Endodermal cell (in vitro differentiated cells): ENCODE results near the gene RAC3. TPM values are rescaled to one million over a fixed set of nuclear protein-coding genes. Genes with fewer than 3 reads are reported as not detected.

ENCODE experiments used
- DNase-seq: peaks from one replicate; pipeline ENCODE4 v3.0.0-alpha.2; 2017
- H3K27ac ChIP-seq: 2 replicates; pipeline ENCODE4 v1.5.1; 2013; ENCODE audit warnings: mild to moderate bottlenecking, low read depth, low read length, moderate library complexity
- H3K27me3 ChIP-seq: 2 replicates; pipeline ENCODE4 v1.6.1; 2013; ENCODE audit warnings: mild to moderate bottlenecking, low read length, moderate library complexity; ENCODE audit not compliant: insufficient read depth, control insufficient read depth, poor library complexity, severe bottlenecking
- H3K36me3 ChIP-seq: 2 replicates; pipeline ENCODE4 v1.7.0; 2013; ENCODE audit warnings: mild to moderate bottlenecking, low read length, moderate library complexity; ENCODE audit not compliant: control insufficient read depth, insufficient read depth
- H3K4me1 ChIP-seq: one replicate; pipeline ENCODE4 v1.7.0; 2013; ENCODE audit warnings: low read length; ENCODE audit not compliant: control insufficient read depth, insufficient read depth
- H3K4me3 ChIP-seq: 2 replicates; pipeline ENCODE4 v1.5.1; 2013; ENCODE audit warnings: mild to moderate bottlenecking, low read length, moderate library complexity
- H3K9ac ChIP-seq: 2 replicates; pipeline ENCODE4 v1.6.1; 2013; ENCODE audit warnings: mild to moderate bottlenecking, low read length, moderate library complexity; ENCODE audit not compliant: poor library complexity, severe bottlenecking; ENCODE audit errors: extremely low read depth
- H3K9me3 ChIP-seq: 2 replicates; pipeline ENCODE4 v1.6.1; 2013; ENCODE audit warnings: mild to moderate bottlenecking, low read length, moderate library complexity; ENCODE audit not compliant: control insufficient read depth
- H3K27ac Mint-ChIP-seq: 2 replicates; pipeline ENCODE4 v1.8.0; 2020; ENCODE audit warnings: mixed read lengths
- H3K27me3 Mint-ChIP-seq: 2 replicates; pipeline ENCODE4 v1.8.0; 2021; ENCODE audit warnings: mild to moderate bottlenecking, mixed read lengths; ENCODE audit not compliant: insufficient read depth
- H3K36me3 Mint-ChIP-seq: 2 replicates; pipeline ENCODE4 v1.8.0; 2020; ENCODE audit warnings: low read depth, mixed read lengths
- H3K4me1 Mint-ChIP-seq: 2 replicates; pipeline ENCODE4 v1.8.0; 2020; ENCODE audit warnings: mixed read lengths
- H3K4me3 Mint-ChIP-seq: 2 replicates; pipeline ENCODE4 v1.8.0; 2020; ENCODE audit warnings: mild to moderate bottlenecking, moderate library complexity, mixed read lengths
- H3K9me3 Mint-ChIP-seq: 2 replicates; pipeline ENCODE4 v1.8.0; 2020; ENCODE audit warnings: mild to moderate bottlenecking, mixed read lengths
- WGBS, 2 experiments: methylation state at CpG; one replicate each; pipeline versions ENCODE4 v1.1.5 to v1.1.7; 2013; ENCODE audit warnings: missing lambda C conversion rate in 2 of 2, mixed read lengths in 1 of 2; ENCODE audit not compliant: insufficient coverage in 1 of 2, insufficient read length in 1 of 2; 5-methylcytosine and 5-hydroxymethylcytosine counted together
- total RNA-seq, 2 donors: library from RNA; stranded (reverse); fragmentation: NEBNext Ultra II Directional in 1 of 2; extraction: Animal tissue kit (Norgen Biotek cat#: 25700) in 1 of 2; gene quantifications; 2 replicates in 1 of 2; 3 replicates in 1 of 2; pipeline ENCODE4 v1.2.1, GENCODE V29; 2021
- TF ChIP-seq, protein P1 (sequence below): fragments of 200-600 bp; sonication (generic); conservative IDR thresholded peaks from 2 replicates; pipeline ENCODE4 v1.5.0; 2021; ENCODE audit warnings: antibody characterized with exemption, mild to moderate bottlenecking

The RAC3 gene
- total RNA-seq, 2 donors from 2014 or later: 45.7 to 53.9 TPM

DNA sequence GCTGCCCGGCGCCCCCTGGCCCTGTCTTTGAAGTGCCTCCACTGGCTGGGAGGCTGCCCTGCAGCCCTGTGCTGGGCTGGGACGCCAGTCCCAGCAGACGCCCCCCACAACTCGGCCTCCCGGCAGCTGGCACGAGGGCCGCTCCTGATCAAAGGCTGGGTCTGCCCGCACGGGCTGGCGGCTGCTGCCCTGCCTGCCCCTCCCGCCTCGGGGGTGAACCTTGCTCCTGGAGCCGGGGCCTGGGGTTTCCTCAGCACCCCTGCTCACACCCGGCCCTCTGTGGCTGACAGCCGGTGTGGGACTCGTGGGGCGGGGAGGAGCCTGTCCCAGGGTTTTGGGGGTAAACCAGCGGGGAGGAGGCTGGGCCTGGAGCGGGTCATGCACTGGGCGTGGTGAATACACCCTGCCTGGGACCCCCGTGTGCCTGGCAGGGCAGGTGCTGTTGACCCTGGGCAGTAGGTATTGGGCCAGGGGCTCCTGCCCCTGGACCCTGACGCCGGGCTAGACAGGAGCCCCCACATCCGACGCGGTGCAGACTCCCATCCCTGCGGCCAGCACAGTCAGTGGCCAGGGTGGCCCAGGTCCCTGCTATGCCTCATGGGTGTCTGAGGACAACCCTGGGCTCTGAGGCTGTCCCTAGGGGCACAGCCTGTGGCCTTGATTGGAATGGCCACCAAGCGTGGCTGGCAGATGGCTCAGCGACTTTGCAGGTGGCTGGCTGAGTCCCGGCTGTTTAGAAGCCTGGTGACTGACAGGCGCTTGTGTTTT, 30.5 kb upstream of the RAC3 start:
- Mint-ChIP-seq H3K4me1 (no peaks in the 10 kb centered on the region), H3K4me3 (no peak overlapping the region), H3K36me3 (peaks cover 12% of the 10 kb centered on the region), H3K27ac (no peak overlapping the region), H3K9me3 (no peaks in the 10 kb centered on the region), H3K27me3 (no peaks in the 10 kb centered on the region)
- 94% methylated on average over 19 to 32 of the region's 32 CpGs for WGBS, 2 experiments
- Histone ChIP-seq H3K4me3 (no peak overlapping the region), H3K9me3 (no peaks in the 10 kb centered on the region), H3K4me1 (no peaks in the 10 kb centered on the region), H3K27ac (no peak overlapping the region), H3K36me3 (no peaks in the 10 kb centered on the region), H3K27me3 (no peaks in the 10 kb centered on the region), H3K9ac (no peak overlapping the region)
- DNase-seq: no peak
- TF ChIP-seq, protein P1, sequence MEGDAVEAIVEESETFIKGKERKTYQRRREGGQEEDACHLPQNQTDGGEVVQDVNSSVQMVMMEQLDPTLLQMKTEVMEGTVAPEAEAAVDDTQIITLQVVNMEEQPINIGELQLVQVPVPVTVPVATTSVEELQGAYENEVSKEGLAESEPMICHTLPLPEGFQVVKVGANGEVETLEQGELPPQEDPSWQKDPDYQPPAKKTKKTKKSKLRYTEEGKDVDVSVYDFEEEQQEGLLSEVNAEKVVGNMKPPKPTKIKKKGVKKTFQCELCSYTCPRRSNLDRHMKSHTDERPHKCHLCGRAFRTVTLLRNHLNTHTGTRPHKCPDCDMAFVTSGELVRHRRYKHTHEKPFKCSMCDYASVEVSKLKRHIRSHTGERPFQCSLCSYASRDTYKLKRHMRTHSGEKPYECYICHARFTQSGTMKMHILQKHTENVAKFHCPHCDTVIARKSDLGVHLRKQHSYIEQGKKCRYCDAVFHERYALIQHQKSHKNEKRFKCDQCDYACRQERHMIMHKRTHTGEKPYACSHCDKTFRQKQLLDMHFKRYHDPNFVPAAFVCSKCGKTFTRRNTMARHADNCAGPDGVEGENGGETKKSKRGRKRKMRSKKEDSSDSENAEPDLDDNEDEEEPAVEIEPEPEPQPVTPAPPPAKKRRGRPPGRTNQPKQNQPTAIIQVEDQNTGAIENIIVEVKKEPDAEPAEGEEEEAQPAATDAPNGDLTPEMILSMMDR: no peak

DNA sequence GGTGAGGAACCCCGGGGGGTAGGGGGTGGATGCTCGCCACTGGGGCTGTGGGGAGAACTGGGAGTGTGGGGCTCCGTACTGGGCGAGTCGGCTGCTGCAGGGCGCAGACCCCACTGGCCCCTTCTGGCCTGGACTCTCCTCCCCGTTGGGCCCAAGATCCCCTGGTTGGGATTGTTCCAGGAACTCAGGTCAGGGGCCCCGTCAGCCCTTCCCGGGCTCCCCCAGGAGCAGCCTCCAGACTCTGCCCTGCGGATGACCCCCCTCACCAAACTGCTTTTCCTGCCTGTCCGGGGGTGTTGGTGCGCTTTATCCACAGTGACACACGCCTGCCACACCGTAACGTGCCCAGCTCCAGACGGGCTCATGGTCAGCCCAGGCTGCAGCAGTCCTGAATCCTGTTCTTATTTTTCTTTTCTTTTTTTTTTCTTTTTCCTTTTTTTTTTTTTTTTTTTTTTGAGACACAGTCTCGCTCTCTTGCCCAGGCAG, 29.9 kb upstream of the RAC3 start:
- 81 to 93% methylated on average over 7 to 17 of the region's 17 CpGs for WGBS, 2 experiments
- no peak overlapping the region for H3K4me3 Mint-ChIP-seq
- no peaks in the 10 kb centered on the region for H3K27me3 ChIP-seq

DNA sequence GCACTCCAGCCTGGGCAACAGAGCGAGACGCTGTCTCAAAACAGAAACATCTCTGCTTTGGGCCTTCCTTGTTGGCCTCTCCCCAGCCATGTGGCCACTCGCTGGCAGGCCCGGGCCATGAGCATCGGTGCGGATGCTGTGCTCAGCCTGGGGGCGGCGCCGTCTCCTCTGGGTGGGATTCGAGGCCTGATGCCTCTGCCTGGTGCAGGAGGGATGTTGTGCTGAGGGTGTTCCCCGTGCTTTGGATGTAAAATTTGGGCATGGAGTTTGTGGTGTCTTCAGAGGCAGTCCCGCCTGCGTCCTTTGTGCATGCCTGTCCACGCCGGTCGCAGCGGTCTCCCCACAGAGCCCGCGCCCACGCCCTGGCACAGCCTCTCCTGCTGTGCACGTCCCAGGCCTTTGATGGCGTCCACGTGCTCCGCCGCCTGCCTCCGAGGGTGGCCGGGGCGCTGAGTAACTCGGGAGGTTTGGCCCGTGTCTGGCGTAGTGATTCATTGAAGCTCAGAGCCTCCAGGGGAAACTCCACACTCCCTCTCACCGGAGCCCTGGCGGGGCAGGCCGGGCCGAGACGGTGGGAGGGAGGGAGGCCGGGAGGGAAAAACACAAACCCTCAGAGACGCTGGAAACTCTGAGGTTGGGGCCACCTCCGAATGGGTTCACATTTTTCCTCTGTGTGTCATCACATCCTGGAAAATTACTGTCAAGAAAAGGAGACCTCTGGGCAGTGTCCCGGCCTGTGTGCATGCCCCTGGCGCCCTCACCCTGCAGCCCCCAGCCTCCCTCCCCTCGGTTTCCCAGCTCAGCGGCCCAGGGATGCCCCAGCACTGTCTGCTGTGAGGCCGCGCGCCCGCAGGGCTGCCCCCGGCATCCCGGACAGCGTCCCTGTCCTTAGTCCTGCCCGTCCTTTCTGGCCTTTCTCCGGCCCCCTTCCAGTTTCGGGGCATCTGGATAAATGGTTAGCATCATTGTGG, 27.8 kb upstream of the RAC3 start:
- peak; percentile 80 for DNase-seq
- H3K9ac ChIP-seq: no peak overlapping the region

More for the DNA sequence above, 29.9 kb upstream of the RAC3 start:
- DNase-seq: no peak
- H3K27me3 Mint-ChIP-seq: no peaks in the 10 kb centered on the region
- TF ChIP-seq, protein P1: no peak
- peaks cover 10% of the 10 kb centered on the region for H3K36me3 Mint-ChIP-seq
- Histone ChIP-seq H3K27ac (no peak overlapping the region), H3K36me3 (no peaks in the 10 kb centered on the region), H3K9me3 (no peaks in the 10 kb centered on the region), H3K9ac (no peak overlapping the region), H3K4me1 (no peaks in the 10 kb centered on the region), H3K4me3 (no peak overlapping the region)
- H3K27ac Mint-ChIP-seq: no peak overlapping the region
- H3K9me3 Mint-ChIP-seq: no peaks in the 10 kb centered on the region
- no peaks in the 10 kb centered on the region for H3K4me1 Mint-ChIP-seq

More for the DNA sequence above, 27.8 kb upstream of the RAC3 start:
- H3K27me3 ChIP-seq: no peaks in the 10 kb centered on the region
- no peaks in the 10 kb centered on the region for H3K36me3 ChIP-seq
- 83 to 89% methylated on average over 28 to 53 of the region's 53 CpGs for WGBS, 2 experiments
- Mint-ChIP-seq H3K27me3 (no peaks in the 10 kb centered on the region), H3K4me1 (no peaks in the 10 kb centered on the region), H3K9me3 (no peaks in the 10 kb centered on the region), H3K27ac (no peak overlapping the region), H3K36me3 (no peaks in the 10 kb centered on the region), H3K4me3 (no peak overlapping the region)
- no peaks in the 10 kb centered on the region for H3K4me1 ChIP-seq
- no peak overlapping the region for H3K4me3 ChIP-seq
- H3K9me3 ChIP-seq: no peaks in the 10 kb centered on the region
- TF ChIP-seq, protein P1: no peak
- peak overlapping the region; percentile 66 for H3K27ac ChIP-seq
